IMR-90 (cell line): Measurements from ENCODE around the gene SPATA9.

Experiments
- FOS ChIP-seq: fragments of 150-350 bp; IDR thresholded peaks from 2 replicates; pipeline ENCODE4 v1.6.1; 2016; ENCODE audit warnings: low read depth, low read length
- MAFK ChIP-seq: IDR thresholded peaks from 2 replicates; pipeline ENCODE4 v1.6.1; 2012; ENCODE audit warnings: low read depth, low read length, improper control_type of control experiment
- NFE2L2 ChIP-seq: fragments of 150-350 bp; IDR thresholded peaks from 2 replicates; pipeline ENCODE4 v1.6.1; 2016; ENCODE audit warnings: low read depth, mild to moderate bottlenecking, low read length
- POLR2A ChIP-seq: IDR thresholded peaks from 2 replicates; pipeline ENCODE4 v1.6.1; 2012; ENCODE audit warnings: mild to moderate bottlenecking, low read depth, low read length
- RCOR1 ChIP-seq: IDR thresholded peaks from 2 replicates; pipeline ENCODE4 v1.6.1; 2012; ENCODE audit warnings: mild to moderate bottlenecking, low read length, improper control_type of control experiment; ENCODE audit not compliant: insufficient replicate concordance
- RFX5 ChIP-seq: IDR thresholded peaks from 2 replicates; pipeline ENCODE4 v1.8.0; 2012; ENCODE audit warnings: low read depth, mild to moderate bottlenecking, low read length, moderate library complexity
- SMC3 ChIP-seq: fragments of 150-350 bp; IDR thresholded peaks from 2 replicates; pipeline ENCODE4 v1.6.1; 2016; ENCODE audit warnings: low read depth, mild to moderate bottlenecking, antibody characterized with exemption, low read length, moderate library complexity
- TF ChIP-seq, protein P1 (sequence below): conservative IDR thresholded peaks from 2 replicates; pipeline ENCODE4 v1.5.1; 2012; ENCODE audit warnings: mild to moderate bottlenecking, low read depth, low read length, improper control_type of control experiment
- TF ChIP-seq, protein P2 (sequence below): fragments of 150-350 bp; IDR thresholded peaks from 2 replicates; pipeline ENCODE4 v1.6.1; 2017; ENCODE audit warnings: mild to moderate bottlenecking, antibody characterized with exemption, low read length, low read depth

DNA sequence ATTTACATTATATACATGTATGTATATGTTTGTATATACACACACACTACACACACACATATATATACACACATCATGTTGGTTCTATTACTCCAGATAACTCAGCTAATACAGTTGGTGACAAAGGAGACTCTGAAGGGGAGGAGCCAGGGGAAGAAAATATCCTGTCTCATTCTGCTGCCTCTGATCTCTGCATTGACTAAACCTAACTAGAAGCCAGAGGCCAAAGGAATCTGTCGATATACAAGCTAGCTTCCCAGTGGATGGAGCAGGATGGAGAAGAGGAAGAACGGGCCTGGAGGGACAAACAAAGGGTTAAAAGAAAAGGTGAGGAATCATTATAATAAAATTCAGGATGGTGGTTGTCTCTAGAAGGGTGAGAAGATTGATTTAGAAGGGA, 34.6 kb upstream of the SPATA9 start:
- TF ChIP-seq, protein P1, sequence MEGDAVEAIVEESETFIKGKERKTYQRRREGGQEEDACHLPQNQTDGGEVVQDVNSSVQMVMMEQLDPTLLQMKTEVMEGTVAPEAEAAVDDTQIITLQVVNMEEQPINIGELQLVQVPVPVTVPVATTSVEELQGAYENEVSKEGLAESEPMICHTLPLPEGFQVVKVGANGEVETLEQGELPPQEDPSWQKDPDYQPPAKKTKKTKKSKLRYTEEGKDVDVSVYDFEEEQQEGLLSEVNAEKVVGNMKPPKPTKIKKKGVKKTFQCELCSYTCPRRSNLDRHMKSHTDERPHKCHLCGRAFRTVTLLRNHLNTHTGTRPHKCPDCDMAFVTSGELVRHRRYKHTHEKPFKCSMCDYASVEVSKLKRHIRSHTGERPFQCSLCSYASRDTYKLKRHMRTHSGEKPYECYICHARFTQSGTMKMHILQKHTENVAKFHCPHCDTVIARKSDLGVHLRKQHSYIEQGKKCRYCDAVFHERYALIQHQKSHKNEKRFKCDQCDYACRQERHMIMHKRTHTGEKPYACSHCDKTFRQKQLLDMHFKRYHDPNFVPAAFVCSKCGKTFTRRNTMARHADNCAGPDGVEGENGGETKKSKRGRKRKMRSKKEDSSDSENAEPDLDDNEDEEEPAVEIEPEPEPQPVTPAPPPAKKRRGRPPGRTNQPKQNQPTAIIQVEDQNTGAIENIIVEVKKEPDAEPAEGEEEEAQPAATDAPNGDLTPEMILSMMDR, result no peak
- no peak for TF ChIP-seq RFX5
- TF ChIP-seq NFE2L2, result no peak
- TF ChIP-seq RCOR1, result no peak
- no peak for TF ChIP-seq FOS
- TF ChIP-seq SMC3, result no peak
- TF ChIP-seq, protein P2, sequence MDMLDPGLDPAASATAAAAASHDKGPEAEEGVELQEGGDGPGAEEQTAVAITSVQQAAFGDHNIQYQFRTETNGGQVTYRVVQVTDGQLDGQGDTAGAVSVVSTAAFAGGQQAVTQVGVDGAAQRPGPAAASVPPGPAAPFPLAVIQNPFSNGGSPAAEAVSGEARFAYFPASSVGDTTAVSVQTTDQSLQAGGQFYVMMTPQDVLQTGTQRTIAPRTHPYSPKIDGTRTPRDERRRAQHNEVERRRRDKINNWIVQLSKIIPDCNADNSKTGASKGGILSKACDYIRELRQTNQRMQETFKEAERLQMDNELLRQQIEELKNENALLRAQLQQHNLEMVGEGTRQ, result no peak
- TF ChIP-seq POLR2A, result no peak
- TF ChIP-seq MAFK, result no peak
